Measurements from ENCODE around the gene SHMT2. TPM values are rescaled to one million over a fixed set of nuclear protein-coding genes. Genes with fewer than 3 reads are reported as not detected.

Gene SHMT2
- total and polyA plus RNA-seq, 9 of the 15 experiments (the other 6 are each of a cell fraction or from before 2014, with no cell fraction given), result 46.1 to 319 (median 115) TPM

- no TSS peak for BruUV-seq (replicated peaks)
- H3K9me1 ChIP-seq (ENCODE audit: control insufficient read depth, insufficient read depth, low read length), result peaks cover 3% of the 10 kb centered on the region
- POLR2A ChIA-PET, result interaction anchor here (0.8 to 1.4 kb wide), 3 partner anchors 11 to 66 kb away, joined by 3 to 4 read pairs (median 3); no protein-coding TSS in a partner anchor
- no peak overlapping the region for H3K27ac ChIP-seq (ENCODE audit: extremely low read depth, low read depth, low read length)
- no peak overlapping the region for H3K4me2 ChIP-seq (ENCODE audit: insufficient read depth, low read length)
- no peaks in the 10 kb centered on the region for H3K36me3 ChIP-seq (ENCODE audit: control insufficient read depth, insufficient read depth, low read length)
- in situ Hi-C loops (cut with MboI), result no loop called here
- intact Hi-C loops (cut with micrococcal nuclease), result no loop called here
- peaks cover 0 to 62% of the 10 kb centered on the region in 2 experiments; a peak in 2 of 5 replicates for H3K4me1 ChIP-seq (replicated peaks in 1 of 2; ENCODE audit: control insufficient read depth in 2 of 2, insufficient read depth in 2 of 2, low read length in 2 of 2)
- no peak for FAIRE-seq
- 6% methylated on average over 11 of the region's 16 CpGs for WGBS (ENCODE audit: insufficient coverage, low coverage, missing lambda C conversion rate)
- ATAC-seq, result no peak
- H3K27me3 ChIP-seq (ENCODE audit: control insufficient read depth in 2 of 2, insufficient read depth in 2 of 2, low read length in 2 of 2), result peaks cover 49 to 86% of the 10 kb centered on the region in 2 experiments; a peak in 4 of 5 replicates
- H4K20me1 ChIP-seq (replicated peaks; ENCODE audit: control insufficient read depth, insufficient read depth, low read length), result peaks cover 33% of the 10 kb centered on the region
- TF ChIP-seq TCF3 (CRISPR knock-in tag; IDR thresholded peaks at IDR 0.05), result no peak
- peak; percentile 24; the same call in 1 of the 2 replicates for TF ChIP-seq EGR1 (conservative IDR thresholded peaks at IDR 0.05)
- no peak for DNase-seq (ENCODE audit: extremely low read depth in 1 of 4, low spot score in 3 of 4)
- CTCF ChIA-PET (ENCODE audit: low intra/inter-chr PET ratio), result no interaction called here
- H3K9me3 ChIP-seq (replicated peaks; ENCODE audit: control insufficient read depth, insufficient read depth, low read depth, low read length), result no peaks in the 10 kb centered on the region
- no peaks in the 10 kb centered on the region for H3K79me2 ChIP-seq (ENCODE audit: control insufficient read depth, insufficient read depth, low read length)
- H3K9ac ChIP-seq (ENCODE audit: insufficient read depth in 1 of 2, low read depth in 2 of 2, low read length in 2 of 2), result no peak overlapping the region
- no peak overlapping the region for H3K4me3 ChIP-seq
- H2AFZ ChIP-seq (ENCODE audit: low read depth, low read length), result no peak overlapping the region
Measured at GRCh38 chr12:57192920-57193319, 36.6 kb upstream of the SHMT2 start.

- CTCF ChIA-PET (ENCODE audit: low intra/inter-chr PET ratio), result no interaction called here
- FAIRE-seq (no peak), ATAC-seq (no peak), DNase-seq (ENCODE audit: extremely low read depth in 1 of 4, low spot score in 3 of 4) (no peak)
- in situ Hi-C loops (cut with MboI) (no loop called here), intact Hi-C loops (cut with micrococcal nuclease) (no loop called here)
- no peak overlapping the region for H3K4me2 ChIP-seq (ENCODE audit: insufficient read depth, low read length)
- peaks cover 56 to 86% of the 10 kb centered on the region in 2 experiments; a peak in 4 of 5 replicates for H3K27me3 ChIP-seq (ENCODE audit: control insufficient read depth in 2 of 2, insufficient read depth in 2 of 2, low read length in 2 of 2)
- H3K4me1 ChIP-seq (replicated peaks in 1 of 2; ENCODE audit: control insufficient read depth in 2 of 2, insufficient read depth in 2 of 2, low read length in 2 of 2), result peaks cover 0 to 66% of the 10 kb centered on the region in 2 experiments; a peak in 2 of 5 replicates
- peaks cover 41% of the 10 kb centered on the region for H4K20me1 ChIP-seq (replicated peaks; ENCODE audit: control insufficient read depth, insufficient read depth, low read length)
- no peak overlapping the region for H3K4me3 ChIP-seq
- H3K9me3 ChIP-seq (replicated peaks; ENCODE audit: control insufficient read depth, insufficient read depth, low read depth, low read length), result no peaks in the 10 kb centered on the region
- H3K36me3 ChIP-seq (ENCODE audit: control insufficient read depth, insufficient read depth, low read length), result no peaks in the 10 kb centered on the region
- H2AFZ ChIP-seq (ENCODE audit: low read depth, low read length), result no peak overlapping the region
- peaks cover 3% of the 10 kb centered on the region for H3K9me1 ChIP-seq (ENCODE audit: control insufficient read depth, insufficient read depth, low read length)
- H3K79me2 ChIP-seq (ENCODE audit: control insufficient read depth, insufficient read depth, low read length), result no peaks in the 10 kb centered on the region
- no peak overlapping the region for H3K27ac ChIP-seq (ENCODE audit: extremely low read depth, low read depth, low read length)
- no TSS peak for BruUV-seq (replicated peaks)
- WGBS (ENCODE audit: insufficient coverage, low coverage, missing lambda C conversion rate), result 11% methylated on average over 17 of the region's 19 CpGs
- POLR2A ChIA-PET, result interaction anchor here (1.4 kb wide), 1 partner anchor 18 kb away, joined by 3 read pairs; no protein-coding TSS in a partner anchor
- no peak overlapping the region for H3K9ac ChIP-seq (ENCODE audit: insufficient read depth in 1 of 2, low read depth in 2 of 2, low read length in 2 of 2)
- TF ChIP-seq ZNF318 (IDR thresholded peaks at IDR 0.05; ENCODE audit: borderline replicate concordance in 1 of 2, low read depth in 1 of 2), result no peak
- TF ChIP-seq GABPA (tag; conservative IDR thresholded peaks at IDR 0.05; ENCODE audit: low read depth), result no peak
- no peak for TF ChIP-seq ZNF165 (CRISPR knock-in tag; IDR thresholded peaks at IDR 0.05; ENCODE audit: borderline replicate concordance)
- no peak for TF ChIP-seq SRSF7 (optimal IDR thresholded peaks at IDR 0.05; ENCODE audit: low read depth, low read length)
- TF ChIP-seq ZNF79 (CRISPR knock-in tag; IDR thresholded peaks at IDR 0.05; ENCODE audit: low read depth), result no peak
Measured at GRCh38 chr12:57193706-57194245, 35.7 kb upstream of the SHMT2 start.

All from K562 (cell line).